Uterus (tissue), 4 donors: ENCODE results near the gene TIAM1. TPM values are rescaled to one million over a fixed set of nuclear protein-coding genes. Genes with fewer than 3 reads are reported as not detected.
A peak's percentile ranks its signal among the peaks of the same experiment; 100 is the strongest.

ENCODE experiments used
- DNase-seq, 2 donors: peaks; one replicate each; pipeline ENCODE4 v3.0.0-alpha.2; 2019 to 2020
- H3K27ac ChIP-seq, 2 donors: fragments of 200-600 bp; sonication (generic); 1 replicate in 1 of 2; 2 replicates in 1 of 2; pipeline ENCODE4 v1.5.1; 2016 to 2018
- H3K27me3 ChIP-seq, 2 donors: fragments of 200-600 bp; sonication (generic); one replicate each; pipeline ENCODE4 v1.5.1; 2018 to 2019; ENCODE audit warnings: control low read depth in 1 of 2
- H3K36me3 ChIP-seq, 2 donors: fragments of 200-600 bp; sonication (generic); one replicate each; pipeline ENCODE4 v1.5.1; 2019; ENCODE audit warnings: control low read depth in 1 of 2
- H3K4me1 ChIP-seq, 2 donors: fragments of 200-600 bp; sonication (generic); one replicate each; pipeline ENCODE4 v1.5.1; 2018 to 2019; ENCODE audit warnings: control low read depth in 1 of 2
- H3K4me3 ChIP-seq, 2 donors: fragments of 200-600 bp; sonication (generic); 1 replicate in 1 of 2; 2 replicates in 1 of 2; pipeline ENCODE4 v1.5.1; 2018 to 2019; ENCODE audit warnings: mild to moderate bottlenecking in 1 of 2
- H3K9me3 ChIP-seq, 2 donors: fragments of 200-600 bp; sonication (generic); one replicate each; pipeline ENCODE4 v1.5.1; 2019; ENCODE audit warnings: control low read depth in 1 of 2
- POLR2A ChIP-seq, 2 donors: fragments of 450-650 bp; IDR thresholded peaks; one replicate each; pipeline ENCODE4 v1.6.1; 2016; ENCODE audit warnings: antibody characterized with exemption in 2 of 2, mild to moderate bottlenecking in 1 of 2, moderate library complexity in 1 of 2
- intact Hi-C: fragments of 100-400 bp; cut with DNase I; formaldehyde crosslinking; loops from one replicate; pipeline ENCODE4 v1.15.1; 2023; ENCODE audit warnings: low total_unique reads
- total RNA-seq, 4 donors: library from RNA; depleted of rRNA in 3 of 4; stranded (reverse); fragments of >200 nt in 3 of 4; gene quantifications; one replicate each; pipeline versions ENCODE4 v1.1.0 to v1.2.4, GENCODE V29; 2014 to 2023
- TF ChIP-seq, protein P1 (sequence below), 4 experiments: fragments of 200-600 bp in 2 of 4; fragments of 450-650 bp in 2 of 4; sonication (generic) in 2 of 4; IDR thresholded peaks; one replicate each; pipeline ENCODE4 v1.5.1; 2016 to 2019; ENCODE audit warnings: antibody characterized with exemption in 4 of 4, mild to moderate bottlenecking in 2 of 4, moderate library complexity in 1 of 4
- donor health status: DM: yes; HTN: yes; CAD: no.

TIAM1 gene
- total RNA-seq, 4 donors from 2014 or later: 14.4 to 74.9 (median 39.5) TPM

DNA sequence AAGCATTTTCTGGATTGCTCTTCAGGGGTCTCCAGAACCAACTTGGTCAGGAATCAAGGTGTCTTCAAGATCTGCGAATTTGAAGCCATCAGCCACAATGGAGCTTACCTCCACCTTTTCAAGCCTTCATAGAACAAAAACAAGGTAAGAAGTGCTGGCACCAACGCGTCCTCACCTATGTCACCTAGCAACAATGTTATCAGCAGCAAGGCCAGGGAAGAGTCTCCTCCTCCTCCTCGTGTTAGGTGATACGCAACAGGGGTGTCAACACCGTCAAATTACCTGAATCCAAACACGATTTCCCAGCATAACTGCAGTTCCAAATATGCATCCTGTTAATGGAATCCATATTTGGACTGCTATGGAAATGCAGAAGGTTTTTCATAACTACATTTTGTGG, 4.1 kb upstream of the TIAM1 start:
- H3K27ac ChIP-seq: no peak overlapping the region
- TF ChIP-seq, protein P1, sequence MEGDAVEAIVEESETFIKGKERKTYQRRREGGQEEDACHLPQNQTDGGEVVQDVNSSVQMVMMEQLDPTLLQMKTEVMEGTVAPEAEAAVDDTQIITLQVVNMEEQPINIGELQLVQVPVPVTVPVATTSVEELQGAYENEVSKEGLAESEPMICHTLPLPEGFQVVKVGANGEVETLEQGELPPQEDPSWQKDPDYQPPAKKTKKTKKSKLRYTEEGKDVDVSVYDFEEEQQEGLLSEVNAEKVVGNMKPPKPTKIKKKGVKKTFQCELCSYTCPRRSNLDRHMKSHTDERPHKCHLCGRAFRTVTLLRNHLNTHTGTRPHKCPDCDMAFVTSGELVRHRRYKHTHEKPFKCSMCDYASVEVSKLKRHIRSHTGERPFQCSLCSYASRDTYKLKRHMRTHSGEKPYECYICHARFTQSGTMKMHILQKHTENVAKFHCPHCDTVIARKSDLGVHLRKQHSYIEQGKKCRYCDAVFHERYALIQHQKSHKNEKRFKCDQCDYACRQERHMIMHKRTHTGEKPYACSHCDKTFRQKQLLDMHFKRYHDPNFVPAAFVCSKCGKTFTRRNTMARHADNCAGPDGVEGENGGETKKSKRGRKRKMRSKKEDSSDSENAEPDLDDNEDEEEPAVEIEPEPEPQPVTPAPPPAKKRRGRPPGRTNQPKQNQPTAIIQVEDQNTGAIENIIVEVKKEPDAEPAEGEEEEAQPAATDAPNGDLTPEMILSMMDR (IDR thresholded peaks at IDR 0.05): no peak
- no peak for TF ChIP-seq POLR2A (IDR thresholded peaks at IDR 0.05)
- no peak for DNase-seq

DNA sequence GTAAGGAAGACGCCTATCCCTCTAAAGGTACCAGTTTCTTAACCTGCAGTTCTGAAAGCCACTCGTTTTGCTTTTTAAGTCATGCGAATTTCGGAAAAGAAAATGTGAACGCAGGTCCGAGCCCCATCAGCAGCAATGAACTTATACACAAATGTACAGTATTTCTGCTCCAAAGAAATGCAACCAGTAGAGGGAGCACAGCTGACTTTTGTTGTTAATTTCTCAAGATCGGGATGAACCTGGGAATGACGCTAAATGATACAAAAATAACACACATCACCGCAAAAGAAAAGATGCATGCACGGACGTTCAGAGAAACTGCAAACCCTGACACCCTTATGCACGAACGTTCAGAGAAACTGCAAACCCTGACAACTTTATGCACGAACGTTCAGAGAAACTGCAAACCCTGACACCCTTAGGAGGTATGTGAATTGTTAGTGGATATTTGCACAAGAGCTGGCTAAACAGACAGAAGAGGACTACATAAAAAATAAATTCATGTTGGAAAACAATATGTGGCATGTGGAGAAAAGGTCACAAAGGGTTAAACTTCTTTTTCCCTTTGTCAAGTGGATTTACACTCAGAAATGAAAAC, 3.5 kb upstream of the TIAM1 start:
- no peaks in the 10 kb centered on the region for H3K27me3 ChIP-seq
- no peak for DNase-seq
- H3K4me3 ChIP-seq: no peak overlapping the region
- H3K36me3 ChIP-seq: no peaks in the 10 kb centered on the region
- no peaks in the 10 kb centered on the region for H3K9me3 ChIP-seq
- TF ChIP-seq POLR2A (IDR thresholded peaks at IDR 0.05): no peak
- TF ChIP-seq, protein P1 (IDR thresholded peaks at IDR 0.05): peak in 2 of 4 experiments; percentile 13 to 20
- intact Hi-C loops: no loop called here
- no peaks in the 10 kb centered on the region for H3K4me1 ChIP-seq
- H3K27ac ChIP-seq: no peak overlapping the region

More for the DNA sequence above, 4.1 kb upstream of the TIAM1 start:
- no peaks in the 10 kb centered on the region for H3K4me1 ChIP-seq
- H3K36me3 ChIP-seq: no peaks in the 10 kb centered on the region
- H3K4me3 ChIP-seq: no peak overlapping the region
- intact Hi-C loops: no loop called here
- H3K9me3 ChIP-seq: no peaks in the 10 kb centered on the region
- H3K27me3 ChIP-seq: no peaks in the 10 kb centered on the region

DNA sequence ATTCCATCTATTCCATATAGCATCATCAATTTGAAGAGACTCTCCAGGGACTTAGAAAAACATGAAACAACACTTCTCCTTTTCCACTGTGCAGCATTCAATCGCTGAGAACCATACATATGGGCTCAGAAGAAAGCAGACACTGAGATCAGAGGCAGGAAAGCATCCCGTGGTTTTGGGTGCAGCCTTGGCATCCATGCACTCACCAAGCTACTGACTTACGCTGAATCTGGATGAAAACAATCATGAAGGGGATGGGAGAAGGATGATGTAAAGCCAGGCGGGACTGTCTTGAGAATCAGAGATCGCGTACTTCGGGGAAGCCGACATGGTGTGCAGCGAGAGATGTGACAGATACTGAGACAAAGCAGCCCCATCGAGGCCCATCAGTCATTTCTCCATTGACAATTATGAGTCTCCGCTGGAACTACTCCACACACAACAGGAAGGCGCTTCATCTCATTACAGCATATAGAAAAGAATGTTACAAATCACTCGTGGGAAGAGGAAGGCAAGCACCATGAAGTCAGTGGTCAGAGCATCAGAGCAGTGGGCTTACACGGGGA, 2.3 kb upstream of the TIAM1 start:
- Histone ChIP-seq H3K27me3 (no peaks in the 10 kb centered on the region), H3K4me1 (no peaks in the 10 kb centered on the region), H3K36me3 (no peaks in the 10 kb centered on the region), H3K4me3 (no peak overlapping the region), H3K27ac (no peak overlapping the region), H3K9me3 (no peaks in the 10 kb centered on the region)
- no peak for DNase-seq
- intact Hi-C loops: no loop called here
- no peak for TF ChIP-seq POLR2A (IDR thresholded peaks at IDR 0.05)
- TF ChIP-seq, protein P1 (IDR thresholded peaks at IDR 0.05): no peak

DNA sequence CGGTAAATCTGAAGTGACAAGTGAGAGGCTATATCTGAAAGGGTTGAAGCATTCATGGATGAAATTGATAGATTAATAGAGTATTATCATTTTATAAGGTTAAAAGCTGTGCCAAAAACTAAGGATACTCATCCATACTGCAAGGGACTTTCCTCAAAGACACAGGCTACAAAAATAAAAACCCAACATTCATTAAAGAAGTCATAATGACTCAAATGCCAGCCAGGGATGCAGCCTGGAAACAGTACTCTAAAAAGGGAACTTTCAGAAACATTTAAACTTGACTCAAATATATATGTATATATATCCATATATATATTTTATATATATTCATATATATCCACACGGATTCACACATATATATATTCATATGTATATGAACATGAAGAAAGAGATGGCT, 1.1 kb upstream of the TIAM1 start:
- Histone ChIP-seq H3K4me1 (no peaks in the 10 kb centered on the region), H3K4me3 (no peak overlapping the region), H3K27me3 (no peaks in the 10 kb centered on the region), H3K27ac (no peak overlapping the region), H3K9me3 (no peaks in the 10 kb centered on the region), H3K36me3 (no peaks in the 10 kb centered on the region)
- intact Hi-C loops: no loop called here
- no peak for DNase-seq
- TF ChIP-seq POLR2A (IDR thresholded peaks at IDR 0.05): no peak
- TF ChIP-seq, protein P1 (IDR thresholded peaks at IDR 0.05): no peak

DNA sequence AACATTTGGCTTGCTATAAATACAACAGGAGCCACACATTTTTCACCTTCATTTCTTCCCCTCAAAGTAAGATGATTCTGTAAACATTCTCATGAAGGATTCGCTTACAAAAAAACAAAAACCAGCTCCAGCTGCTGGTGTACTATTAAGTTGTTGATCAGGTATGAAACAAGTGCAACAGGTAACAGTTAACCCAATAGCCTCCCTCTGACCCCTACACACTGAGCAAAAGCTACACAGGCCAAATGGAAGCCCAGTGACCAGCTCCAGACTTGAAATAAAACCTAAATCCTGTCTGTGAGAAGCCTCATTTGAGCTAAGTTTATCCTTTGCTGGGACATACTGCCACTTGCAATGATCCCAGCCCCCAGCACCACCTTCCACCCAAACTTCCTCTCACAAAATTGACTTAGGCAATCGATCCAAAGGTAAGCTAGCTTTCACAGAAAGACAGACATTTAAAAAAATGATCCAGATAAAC, 991 bp downstream of the TIAM1 start:
- H3K9me3 ChIP-seq: no peaks in the 10 kb centered on the region
- no peaks in the 10 kb centered on the region for H3K27me3 ChIP-seq
- intact Hi-C loops: no loop called here
- no peak for TF ChIP-seq POLR2A (IDR thresholded peaks at IDR 0.05)
- TF ChIP-seq, protein P1 (IDR thresholded peaks at IDR 0.05): no peak
- H3K4me3 ChIP-seq: no peak overlapping the region
- H3K36me3 ChIP-seq: no peaks in the 10 kb centered on the region
- DNase-seq: no peak
- H3K4me1 ChIP-seq: no peaks in the 10 kb centered on the region
- H3K27ac ChIP-seq: no peak overlapping the region
